CD8-positive, alpha-beta memory T cell (primary cell): ENCODE measurements around the gene APCS. TPM values are rescaled to one million over a fixed set of nuclear protein-coding genes. Genes with fewer than 3 reads are reported as not detected.

Experiments
- CTCF ChIA-PET: fragments of 350-600 bp; sonication (Branson Sonifier 250); formaldehyde crosslinking; loops from one replicate; lab custom pipeline; 2021; ENCODE audit warnings: antibody characterized with exemption; lab: Charles Lee
- POLR2A ChIA-PET: fragments of 350-600 bp; sonication (Branson Sonifier 250); formaldehyde crosslinking; loops from one replicate; lab custom pipeline; 2021; ENCODE audit warnings: antibody characterized with exemption; lab: Charles Lee
- DNase-seq, 5 donors: peaks; one replicate each; pipeline versions ENCODE4 v3.0.0 to v3.0.0-alpha.2; 2020 to 2022; ENCODE audit warnings: mixed read lengths in 1 of 5
- H3K27ac ChIP-seq: one replicate; pipeline ENCODE4 v1.7.0; 2013; ENCODE audit warnings: low read depth, mild to moderate bottlenecking, low read length, moderate library complexity
- H3K27me3 ChIP-seq: 2 replicates; pipeline ENCODE4 v1.7.0; 2013; ENCODE audit warnings: low read length, mild to moderate bottlenecking; ENCODE audit not compliant: insufficient read depth, poor library complexity, severe bottlenecking
- H3K36me3 ChIP-seq: 2 replicates; pipeline ENCODE4 v1.7.0; 2013; ENCODE audit warnings: mild to moderate bottlenecking, low read length, moderate library complexity; ENCODE audit not compliant: insufficient read depth
- H3K4me1 ChIP-seq: 2 replicates; pipeline ENCODE4 v1.7.0; 2013; ENCODE audit warnings: mild to moderate bottlenecking, low read length, moderate library complexity; ENCODE audit not compliant: insufficient read depth
- H3K4me3 ChIP-seq: 2 replicates; pipeline ENCODE4 v1.7.0; 2013; ENCODE audit warnings: mild to moderate bottlenecking, low read length
- H3K9me3 ChIP-seq: 2 replicates; pipeline ENCODE4 v1.7.0; 2013; ENCODE audit warnings: mild to moderate bottlenecking, low read length
- H3K27ac Mint-ChIP-seq, 8 donors: one replicate each; pipeline ENCODE4 v1.8.0; 2020 to 2021; ENCODE audit warnings: mixed read lengths in 8 of 8, mild to moderate bottlenecking in 6 of 8, inconsistent platforms in 3 of 8, moderate library complexity in 3 of 8
- H3K27me3 Mint-ChIP-seq, 2 donors: one replicate each; pipeline ENCODE4 v1.8.0; 2020 to 2021; ENCODE audit warnings: mixed read lengths in 2 of 2, mild to moderate bottlenecking in 1 of 2, moderate library complexity in 1 of 2
- H3K36me3 Mint-ChIP-seq, 3 donors: one replicate each; pipeline ENCODE4 v1.8.0; 2020 to 2021; ENCODE audit warnings: mixed read lengths in 3 of 3, inconsistent platforms in 1 of 3, mild to moderate bottlenecking in 1 of 3
- H3K4me1 Mint-ChIP-seq, 3 donors: one replicate each; pipeline ENCODE4 v1.8.0; 2020 to 2021; ENCODE audit warnings: mixed read lengths in 3 of 3, inconsistent platforms in 1 of 3, mild to moderate bottlenecking in 1 of 3
- H3K4me3 Mint-ChIP-seq, 7 donors: one replicate each; pipeline ENCODE4 v1.8.0; 2020 to 2021; ENCODE audit warnings: mixed read lengths in 7 of 7, mild to moderate bottlenecking in 6 of 7, moderate library complexity in 4 of 7, inconsistent platforms in 2 of 7
- H3K9me3 Mint-ChIP-seq, 5 donors: one replicate each; pipeline ENCODE4 v1.8.0; 2020 to 2022; ENCODE audit warnings: mixed read lengths in 5 of 5, mild to moderate bottlenecking in 3 of 5, moderate library complexity in 2 of 5, inconsistent platforms in 1 of 5
- polyA plus RNA-seq: library from polyadenylated mRNA; unstranded; fragments of 300-500 nt; fragmentation: Illumina TruSeq; gene quantifications from one replicate; pipeline ENCODE4 v1.2.3, GENCODE V29; 2021
- total RNA-seq, 2 experiments: library from RNA; stranded (reverse); gene quantifications; one replicate each; pipeline ENCODE4 v1.2.3, GENCODE V29; 2021

APCS gene, protein sequence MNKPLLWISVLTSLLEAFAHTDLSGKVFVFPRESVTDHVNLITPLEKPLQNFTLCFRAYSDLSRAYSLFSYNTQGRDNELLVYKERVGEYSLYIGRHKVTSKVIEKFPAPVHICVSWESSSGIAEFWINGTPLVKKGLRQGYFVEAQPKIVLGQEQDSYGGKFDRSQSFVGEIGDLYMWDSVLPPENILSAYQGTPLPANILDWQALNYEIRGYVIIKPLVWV
- total RNA-seq, result not detected
- polyA plus RNA-seq, result not detected

DNA sequence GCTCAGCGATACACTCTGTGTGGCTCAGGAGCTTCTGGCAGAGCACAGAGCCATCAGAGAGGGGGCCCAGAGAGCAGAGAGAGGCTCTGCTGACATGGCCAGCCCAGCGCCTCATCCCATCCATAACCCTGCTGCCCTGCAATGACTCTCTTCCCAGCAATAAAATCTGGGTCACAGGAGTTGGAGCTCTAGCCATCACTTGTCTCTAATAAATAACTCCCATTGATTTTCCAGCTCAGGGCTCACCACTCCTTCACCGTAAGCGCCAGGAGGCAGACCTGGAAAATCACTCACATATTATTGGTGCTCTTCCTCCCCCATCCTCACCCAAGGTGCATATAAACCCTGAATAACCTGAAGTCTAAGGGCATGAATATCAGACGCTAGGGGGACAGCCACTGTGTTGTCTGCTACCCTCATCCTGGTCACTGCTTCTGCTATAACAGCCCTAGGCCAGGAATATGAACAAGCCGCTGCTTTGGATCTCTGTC, at the start of gene APCS:
TSS of gene APCS (plus strand) at position 366 of the 491 bp plus-strand sequence. CDS start at position 462, 96 bp downstream.
- CTCF ChIA-PET, result no interaction called here
- Mint-ChIP-seq H3K4me3 (no peak within 1 kb of the TSS), H3K36me3 (peaks cover 0 to 3% (median 0%) of the 10 kb centered on the region in 3 donors), H3K27me3 (peaks cover 8 to 35% of the 10 kb centered on the region in 2 donors), H3K9me3 (peaks cover 0 to 4% (median 0%) of the 10 kb centered on the region in 5 donors), H3K4me1 (no peaks in the 10 kb centered on the region), H3K27ac (no peak within 1 kb of the TSS)
- H3K9me3 ChIP-seq, result no peaks in the 10 kb centered on the region
- H3K36me3 ChIP-seq, result no peaks in the 10 kb centered on the region
- H3K4me3 ChIP-seq, result no peak within 1 kb of the TSS
- H3K4me1 ChIP-seq, result no peaks in the 10 kb centered on the region
- H3K27me3 ChIP-seq, result no peaks in the 10 kb centered on the region
- no peak for DNase-seq
- POLR2A ChIA-PET, result no interaction called here
- no peak within 1 kb of the TSS for H3K27ac ChIP-seq

DNA sequence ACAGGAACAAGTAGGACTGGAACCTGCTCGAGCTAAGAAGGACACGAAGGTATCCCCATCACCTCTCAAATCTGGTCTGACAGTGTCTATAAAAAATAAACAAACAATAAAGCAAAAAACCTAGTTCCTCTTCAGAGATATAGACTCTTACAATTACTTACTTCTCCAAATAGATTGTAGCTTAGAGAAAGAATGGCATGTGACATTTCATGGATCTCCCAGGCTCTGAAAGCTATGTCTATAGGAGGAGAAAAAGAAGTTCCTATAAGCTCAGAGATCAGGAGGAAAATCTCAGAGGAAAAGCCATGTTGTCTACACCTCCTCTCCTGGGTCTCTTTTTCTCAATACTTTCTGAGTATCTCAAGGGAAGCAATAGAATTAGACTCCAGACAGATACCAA, 39.5 kb upstream of the APCS start:
- ChIA-PET CTCF (no interaction called here), POLR2A (no interaction called here)
- Histone ChIP-seq H3K4me3 (no peak overlapping the region), H3K9me3 (no peaks in the 10 kb centered on the region), H3K4me1 (no peaks in the 10 kb centered on the region), H3K36me3 (no peaks in the 10 kb centered on the region), H3K27me3 (no peaks in the 10 kb centered on the region), H3K27ac (no peak overlapping the region)
- H3K9me3 Mint-ChIP-seq, result peaks cover 0 to 6% (median 0%) of the 10 kb centered on the region in 5 donors
- H3K4me1 Mint-ChIP-seq, result no peaks in the 10 kb centered on the region
- H3K36me3 Mint-ChIP-seq, result no peaks in the 10 kb centered on the region
- H3K27ac Mint-ChIP-seq, result no peak overlapping the region
- peaks cover 11 to 29% of the 10 kb centered on the region in 2 donors for H3K27me3 Mint-ChIP-seq
- H3K4me3 Mint-ChIP-seq, result no peak overlapping the region
- DNase-seq, result no peak

DNA sequence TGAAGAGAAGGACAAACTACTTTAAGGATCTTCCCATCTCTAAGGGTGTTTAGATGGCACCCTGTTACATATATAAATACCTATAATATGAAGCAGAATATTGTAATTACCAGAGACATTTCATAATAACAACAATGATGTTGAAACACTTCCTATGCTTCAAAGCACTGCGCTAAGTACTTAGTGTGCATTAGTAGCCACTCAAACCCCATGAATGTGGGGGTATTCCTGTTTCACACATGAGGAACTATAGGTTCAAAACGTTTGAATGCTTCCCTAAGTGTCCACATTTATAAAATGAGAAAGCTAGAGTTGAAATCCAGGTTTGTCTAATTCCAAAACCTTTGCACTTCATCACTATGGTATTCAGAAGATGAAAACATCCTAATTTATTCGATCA, 33.4 kb upstream of the APCS start:
- ChIA-PET POLR2A (no interaction called here), CTCF (no interaction called here)
- Histone ChIP-seq H3K9me3 (no peaks in the 10 kb centered on the region), H3K27me3 (no peaks in the 10 kb centered on the region), H3K36me3 (no peaks in the 10 kb centered on the region), H3K4me3 (no peak overlapping the region), H3K27ac (no peak overlapping the region), H3K4me1 (no peaks in the 10 kb centered on the region)
- H3K9me3 Mint-ChIP-seq, result peaks cover 0 to 6% (median 0%) of the 10 kb centered on the region in 5 donors
- H3K27ac Mint-ChIP-seq, result no peak overlapping the region
- peaks cover 9 to 31% of the 10 kb centered on the region in 2 donors for H3K27me3 Mint-ChIP-seq
- DNase-seq, result no peak
- no peaks in the 10 kb centered on the region for H3K36me3 Mint-ChIP-seq
- no peaks in the 10 kb centered on the region for H3K4me1 Mint-ChIP-seq
- H3K4me3 Mint-ChIP-seq, result no peak overlapping the region

DNA sequence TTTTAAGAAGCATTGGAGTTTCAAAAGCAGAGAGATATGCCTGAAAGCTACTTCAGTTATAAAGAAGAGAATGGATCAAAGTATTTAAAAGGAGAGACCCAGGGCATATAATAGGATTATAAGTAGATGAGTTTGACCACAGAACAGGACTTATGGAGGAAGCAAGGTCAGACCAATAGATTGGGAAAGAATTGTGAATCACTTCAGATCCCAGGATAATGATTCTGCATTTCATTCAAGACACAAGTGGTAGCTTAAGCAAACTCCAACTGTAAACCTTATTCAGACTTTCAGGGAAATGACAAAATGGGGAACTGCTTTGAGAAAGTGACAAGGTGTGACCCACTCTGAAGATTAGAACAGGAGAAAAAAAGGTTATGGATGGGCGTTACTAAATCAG, 32.9 kb upstream of the APCS start:
- no peak overlapping the region for H3K27ac Mint-ChIP-seq
- Histone ChIP-seq H3K4me1 (no peaks in the 10 kb centered on the region), H3K27ac (no peak overlapping the region), H3K4me3 (no peak overlapping the region), H3K36me3 (no peaks in the 10 kb centered on the region), H3K27me3 (no peaks in the 10 kb centered on the region), H3K9me3 (no peaks in the 10 kb centered on the region)
- H3K4me1 Mint-ChIP-seq, result no peaks in the 10 kb centered on the region
- no peaks in the 10 kb centered on the region for H3K36me3 Mint-ChIP-seq
- peaks cover 9 to 31% of the 10 kb centered on the region in 2 donors for H3K27me3 Mint-ChIP-seq
- ChIA-PET POLR2A (no interaction called here), CTCF (no interaction called here)
- H3K4me3 Mint-ChIP-seq, result no peak overlapping the region
- H3K9me3 Mint-ChIP-seq, result peaks cover 0 to 6% (median 0%) of the 10 kb centered on the region in 5 donors
- no peak for DNase-seq

DNA sequence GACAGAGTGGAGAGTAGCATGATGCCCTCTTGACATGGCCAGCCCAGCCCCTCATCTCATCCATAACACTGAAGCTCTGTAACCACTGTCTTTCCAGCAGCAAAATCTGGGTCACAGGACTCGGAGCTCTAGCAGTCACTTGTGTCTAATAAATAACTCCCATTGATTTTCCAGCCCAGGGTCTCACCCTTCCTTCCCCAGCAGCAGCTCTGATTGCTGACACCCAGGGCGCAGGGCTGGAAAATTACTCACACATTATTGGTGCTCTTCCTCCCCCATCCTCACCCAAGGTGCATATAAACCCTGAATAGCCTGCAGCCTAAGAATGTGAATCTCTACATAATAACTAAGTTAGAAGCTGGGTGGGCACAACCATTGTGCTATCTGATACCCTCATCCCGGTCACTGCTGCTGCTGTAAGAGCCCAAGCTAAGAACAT, 30.7 kb upstream of the APCS start:
- Mint-ChIP-seq H3K9me3 (peaks cover 0 to 3% (median 0%) of the 10 kb centered on the region in 5 donors), H3K4me1 (no peaks in the 10 kb centered on the region), H3K36me3 (no peaks in the 10 kb centered on the region)

DNA sequence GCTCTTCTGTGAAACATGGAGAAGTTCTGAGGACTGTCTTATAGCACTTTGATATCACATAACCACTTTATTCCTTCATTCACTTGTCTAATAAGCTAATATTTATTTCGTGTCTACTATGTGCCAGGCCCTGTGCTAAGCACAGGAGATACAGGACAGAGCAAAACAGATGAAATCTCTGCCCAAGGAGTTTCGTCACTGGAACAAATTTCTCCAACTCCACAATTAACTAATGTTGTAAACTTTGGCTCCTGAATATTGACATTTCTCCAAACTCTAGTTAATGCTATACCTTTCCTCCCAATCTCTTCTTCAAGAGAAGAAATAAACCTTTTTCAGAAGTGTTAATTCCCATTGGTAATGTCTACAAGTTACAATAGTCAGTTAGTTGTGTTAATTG, 27.0 kb upstream of the APCS start:
- no peaks in the 10 kb centered on the region for H3K4me1 Mint-ChIP-seq
- POLR2A ChIA-PET, result no interaction called here
- no peak overlapping the region for H3K27ac Mint-ChIP-seq

More for the DNA sequence above, 30.7 kb upstream of the APCS start:
- POLR2A ChIA-PET, result no interaction called here
- H3K4me1 ChIP-seq, result no peaks in the 10 kb centered on the region
- no peaks in the 10 kb centered on the region for H3K9me3 ChIP-seq
- H3K27me3 Mint-ChIP-seq, result peaks cover 8 to 18% of the 10 kb centered on the region in 2 donors
- no peak overlapping the region for H3K4me3 Mint-ChIP-seq
- CTCF ChIA-PET, result no interaction called here
- H3K27me3 ChIP-seq, result no peaks in the 10 kb centered on the region
- H3K27ac ChIP-seq, result no peak overlapping the region
- H3K4me3 ChIP-seq, result no peak overlapping the region
- DNase-seq, result no peak
- no peaks in the 10 kb centered on the region for H3K36me3 ChIP-seq
- no peak overlapping the region for H3K27ac Mint-ChIP-seq

DNA sequence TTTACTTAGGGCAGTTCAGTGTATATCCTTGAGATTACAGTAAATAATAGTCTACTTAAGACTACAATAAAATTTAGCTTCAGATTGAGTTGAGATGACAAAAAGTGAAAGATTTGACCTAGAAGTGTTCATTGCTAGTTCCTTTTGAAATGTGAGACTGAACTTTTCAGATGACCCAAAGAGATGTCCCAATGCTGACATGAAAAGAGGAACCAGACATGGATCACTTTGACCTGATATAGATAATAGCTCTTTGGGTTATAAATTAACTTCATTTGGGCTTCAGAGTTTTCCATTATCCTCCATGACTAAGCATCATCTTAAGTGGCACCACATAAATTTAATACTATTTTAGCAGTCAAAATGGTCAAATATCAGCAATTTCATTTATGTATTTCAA, 26.1 kb upstream of the APCS start:
- H3K27me3 ChIP-seq, result no peaks in the 10 kb centered on the region
- no peaks in the 10 kb centered on the region for H3K36me3 ChIP-seq
- H3K9me3 Mint-ChIP-seq, result no peaks in the 10 kb centered on the region
- no peak for DNase-seq
- H3K9me3 ChIP-seq, result no peaks in the 10 kb centered on the region
- H3K36me3 Mint-ChIP-seq, result no peaks in the 10 kb centered on the region
- H3K4me1 Mint-ChIP-seq, result no peaks in the 10 kb centered on the region
- H3K4me3 ChIP-seq, result no peak overlapping the region
- no peak overlapping the region for H3K27ac Mint-ChIP-seq
- ChIA-PET POLR2A (no interaction called here), CTCF (no interaction called here)
- no peaks in the 10 kb centered on the region for H3K4me1 ChIP-seq
- H3K27me3 Mint-ChIP-seq, result peaks cover 19 to 36% of the 10 kb centered on the region in 2 donors
- H3K4me3 Mint-ChIP-seq, result no peak overlapping the region
- H3K27ac ChIP-seq, result no peak overlapping the region

More for the DNA sequence above, 27.0 kb upstream of the APCS start:
- Histone ChIP-seq H3K4me3 (no peak overlapping the region), H3K36me3 (no peaks in the 10 kb centered on the region), H3K27ac (no peak overlapping the region), H3K4me1 (no peaks in the 10 kb centered on the region), H3K27me3 (no peaks in the 10 kb centered on the region), H3K9me3 (no peaks in the 10 kb centered on the region)
- CTCF ChIA-PET, result no interaction called here
- H3K36me3 Mint-ChIP-seq, result no peaks in the 10 kb centered on the region
- no peak for DNase-seq
- no peak overlapping the region for H3K4me3 Mint-ChIP-seq
- H3K9me3 Mint-ChIP-seq, result no peaks in the 10 kb centered on the region
- H3K27me3 Mint-ChIP-seq, result peaks cover 19 to 31% of the 10 kb centered on the region in 2 donors

DNA sequence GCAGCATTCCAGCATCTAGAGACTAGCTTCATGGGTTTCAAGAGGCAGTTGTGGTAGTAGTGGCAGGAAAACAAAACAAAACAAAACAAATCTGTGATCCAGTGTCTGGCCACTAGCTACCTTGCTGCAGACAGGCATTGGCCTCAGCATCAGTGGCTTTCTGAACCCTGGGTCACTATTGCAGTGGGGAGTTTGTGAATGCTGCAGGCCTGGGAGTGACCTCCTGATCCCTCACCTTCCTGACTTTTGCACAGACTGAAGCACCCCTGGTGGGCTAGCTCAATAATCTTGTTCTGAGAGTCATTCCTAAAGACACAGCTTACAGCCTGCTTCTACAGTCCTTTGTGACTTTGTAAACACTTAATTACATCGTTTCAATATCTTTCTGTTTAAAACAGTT, 24.9 kb upstream of the APCS start:
- no peaks in the 10 kb centered on the region for H3K4me1 Mint-ChIP-seq
- Histone ChIP-seq H3K36me3 (no peaks in the 10 kb centered on the region), H3K9me3 (no peaks in the 10 kb centered on the region), H3K27ac (no peak overlapping the region), H3K4me1 (no peaks in the 10 kb centered on the region), H3K4me3 (no peak overlapping the region), H3K27me3 (no peaks in the 10 kb centered on the region)
- H3K27me3 Mint-ChIP-seq, result peaks cover 19 to 29% of the 10 kb centered on the region in 2 donors
- DNase-seq, result no peak
- ChIA-PET POLR2A (no interaction called here), CTCF (no interaction called here)
- H3K9me3 Mint-ChIP-seq, result peaks cover 0 to under 1% (median 0%) of the 10 kb centered on the region in 5 donors
- H3K4me3 Mint-ChIP-seq, result no peak overlapping the region
- H3K36me3 Mint-ChIP-seq, result no peaks in the 10 kb centered on the region
- H3K27ac Mint-ChIP-seq, result no peak overlapping the region
